GM20000 (cell line): ENCODE data around the gene DAP.

ENCODE experiments used
- DNase-seq: peaks from one replicate; pipeline ENCODE4 v3.0.0; 2012; ENCODE audit warnings: low spot score
- TF ChIP-seq, protein P1 (sequence below): IDR thresholded peaks from 2 replicates; pipeline ENCODE4 v1.5.1; 2012; ENCODE audit warnings: mild to moderate bottlenecking, control low read depth; ENCODE audit errors: extremely low read depth, missing control alignments

The DAP gene

DNA sequence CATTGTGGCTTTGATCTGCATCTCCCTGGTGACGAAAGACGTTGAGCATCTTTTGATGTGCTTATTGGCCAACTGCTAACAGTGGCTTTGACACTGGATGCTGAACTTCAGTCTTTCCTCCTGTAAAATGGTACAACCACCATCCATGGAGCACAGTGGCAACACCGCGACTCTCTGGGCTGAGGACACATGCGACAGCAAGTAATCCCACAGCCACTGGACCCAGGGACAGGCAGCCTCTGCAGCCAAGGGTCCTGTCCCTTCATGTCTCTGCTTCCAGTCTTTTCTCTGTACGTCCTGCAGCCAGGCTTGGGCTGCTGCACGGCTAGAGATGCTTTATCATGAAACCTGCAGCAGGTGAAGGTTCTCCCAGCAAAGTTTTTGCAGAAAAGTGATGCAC lies 83.5 kb downstream of the DAP start:
- TF ChIP-seq, protein P1, sequence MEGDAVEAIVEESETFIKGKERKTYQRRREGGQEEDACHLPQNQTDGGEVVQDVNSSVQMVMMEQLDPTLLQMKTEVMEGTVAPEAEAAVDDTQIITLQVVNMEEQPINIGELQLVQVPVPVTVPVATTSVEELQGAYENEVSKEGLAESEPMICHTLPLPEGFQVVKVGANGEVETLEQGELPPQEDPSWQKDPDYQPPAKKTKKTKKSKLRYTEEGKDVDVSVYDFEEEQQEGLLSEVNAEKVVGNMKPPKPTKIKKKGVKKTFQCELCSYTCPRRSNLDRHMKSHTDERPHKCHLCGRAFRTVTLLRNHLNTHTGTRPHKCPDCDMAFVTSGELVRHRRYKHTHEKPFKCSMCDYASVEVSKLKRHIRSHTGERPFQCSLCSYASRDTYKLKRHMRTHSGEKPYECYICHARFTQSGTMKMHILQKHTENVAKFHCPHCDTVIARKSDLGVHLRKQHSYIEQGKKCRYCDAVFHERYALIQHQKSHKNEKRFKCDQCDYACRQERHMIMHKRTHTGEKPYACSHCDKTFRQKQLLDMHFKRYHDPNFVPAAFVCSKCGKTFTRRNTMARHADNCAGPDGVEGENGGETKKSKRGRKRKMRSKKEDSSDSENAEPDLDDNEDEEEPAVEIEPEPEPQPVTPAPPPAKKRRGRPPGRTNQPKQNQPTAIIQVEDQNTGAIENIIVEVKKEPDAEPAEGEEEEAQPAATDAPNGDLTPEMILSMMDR, result no peak
- no peak for DNase-seq

DNA sequence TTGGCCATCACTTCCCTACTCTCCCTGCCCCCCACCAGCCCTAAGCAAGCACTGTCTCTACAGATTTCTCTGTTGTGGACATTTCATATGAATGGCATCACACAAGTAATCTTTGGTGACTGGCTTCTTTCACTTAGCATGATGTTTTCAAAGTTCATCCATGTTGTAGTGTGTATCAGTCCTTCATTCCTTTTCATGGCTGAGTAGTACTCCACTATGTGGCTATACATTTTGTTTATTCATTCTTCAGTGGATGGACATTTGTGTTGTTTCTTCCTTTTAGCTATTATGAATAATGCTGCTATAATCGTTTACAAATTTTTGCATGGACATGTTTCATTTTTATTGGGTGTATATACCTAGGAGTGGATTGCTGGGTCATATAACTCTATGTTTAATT lies 84.1 kb downstream of the DAP start:
- DNase-seq, result no peak
- TF ChIP-seq, protein P1, result no peak

DNA sequence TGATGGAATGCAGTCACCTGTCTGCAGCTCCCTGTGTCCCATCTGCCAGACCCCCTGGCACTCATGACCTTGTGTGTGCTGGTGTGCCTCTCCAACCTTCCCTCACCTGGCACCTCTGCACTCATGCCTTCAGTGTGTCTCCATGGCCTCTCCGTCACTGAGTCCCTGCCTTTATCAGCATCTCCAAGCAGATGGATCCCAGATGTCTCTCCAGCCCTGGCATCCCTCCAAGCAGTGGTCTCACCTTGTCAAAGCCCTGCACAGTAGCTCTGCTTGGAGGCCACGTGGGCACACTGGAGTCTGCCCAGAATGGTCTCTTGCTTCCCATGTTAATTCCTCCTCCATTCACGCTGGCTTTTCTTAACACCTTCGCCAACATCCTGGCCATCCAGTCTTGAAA lies 84.8 kb downstream of the DAP start:
- TF ChIP-seq, protein P1, result no peak
- DNase-seq, result no peak

DNA sequence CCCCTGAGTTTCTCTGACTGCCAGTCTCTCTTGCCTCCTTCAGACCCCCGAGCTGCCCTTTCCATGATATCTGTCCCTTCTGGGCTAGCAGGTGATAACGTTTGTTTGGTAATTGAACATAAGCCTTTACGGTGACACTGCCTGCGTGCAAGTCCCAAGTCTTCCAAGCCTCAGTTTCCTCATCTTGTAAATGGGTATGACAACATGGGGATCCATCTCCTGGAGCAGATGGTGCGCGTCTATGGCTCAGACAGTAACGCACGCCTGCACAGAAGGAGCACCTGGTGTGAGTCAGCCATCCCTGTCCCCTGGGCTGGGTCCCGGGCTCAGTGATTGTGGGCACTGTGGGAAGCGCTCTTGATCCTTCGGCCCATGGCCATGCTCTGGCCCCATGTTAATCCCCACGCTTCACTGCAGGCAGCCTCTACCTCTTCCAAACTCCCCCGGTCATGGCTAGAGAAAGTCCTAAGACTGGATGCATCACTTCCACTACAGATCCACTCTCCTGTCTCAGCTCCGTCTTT lies 85.8 kb downstream of the DAP start:
- TF ChIP-seq, protein P1, result no peak

DNA sequence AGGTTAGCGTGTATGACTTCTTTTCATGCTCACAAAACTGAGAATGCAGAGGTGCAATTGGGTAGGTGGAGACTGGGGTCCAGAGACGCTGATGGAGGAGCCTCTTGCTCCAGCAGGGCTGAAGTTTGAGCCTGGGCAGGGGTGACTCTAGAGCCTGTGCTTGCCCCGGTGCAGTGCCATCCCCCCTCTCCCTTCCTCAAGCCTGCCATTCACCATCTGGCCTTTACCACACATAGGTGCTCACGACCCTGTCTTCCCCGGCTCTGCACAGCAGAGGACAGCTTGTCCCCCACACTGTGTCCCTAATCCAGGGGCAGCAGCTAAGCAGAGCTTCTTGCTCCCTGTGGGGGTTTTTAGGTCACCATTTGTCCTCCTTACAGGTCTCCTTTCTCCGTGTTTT lies 86.5 kb downstream of the DAP start:
- DNase-seq, result no peak
- TF ChIP-seq, protein P1, result no peak

More for the DNA sequence above, 85.8 kb downstream of the DAP start:
- DNase-seq, result no peak

DNA sequence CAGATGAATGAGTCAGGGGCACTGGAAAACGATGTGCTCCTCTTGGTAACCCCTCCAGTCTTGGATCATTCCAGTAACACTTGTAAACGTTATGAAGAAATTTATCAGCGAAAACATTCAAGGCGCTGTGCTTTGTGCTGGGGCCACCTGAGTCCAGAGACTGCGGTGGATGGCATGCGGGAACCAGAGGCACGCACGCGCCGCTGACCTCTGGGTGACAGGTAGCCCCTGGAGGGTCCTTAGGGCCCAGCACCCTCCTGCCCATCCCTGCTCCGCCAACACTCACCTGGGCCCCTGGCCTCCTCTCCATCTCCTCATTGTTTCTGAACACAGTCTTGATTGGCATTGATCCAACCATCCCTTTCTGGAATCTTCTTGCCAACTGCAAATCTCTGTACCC lies 86.9 kb downstream of the DAP start:
- TF ChIP-seq, protein P1, result no peak
- DNase-seq, result no peak

DNA sequence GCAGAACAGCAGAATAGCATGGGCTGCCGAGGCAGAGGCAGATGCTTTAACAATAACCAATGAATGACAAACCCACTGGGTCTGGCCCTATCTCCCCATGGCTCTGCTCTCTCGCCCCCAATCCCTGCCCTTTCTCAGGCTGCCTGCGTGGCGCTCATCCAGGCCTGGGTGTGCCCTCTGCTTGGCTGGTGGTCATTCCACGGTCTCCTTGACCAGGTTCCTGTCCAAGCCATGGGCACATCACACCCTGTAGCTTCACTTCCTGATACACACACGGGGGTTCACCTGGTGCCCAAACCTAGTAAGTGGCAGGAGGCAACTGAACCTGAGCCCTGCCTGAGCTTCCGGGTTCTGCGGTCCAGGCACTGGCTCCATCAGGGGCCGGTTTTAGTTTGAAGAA lies 87.6 kb downstream of the DAP start:
- DNase-seq, result no peak
- TF ChIP-seq, protein P1, result no peak
